ENCODE data around the gene SORCS2.
A peak's percentile ranks its signal among the peaks of the same experiment; 100 is the strongest.

The SORCS2 gene

DNA sequence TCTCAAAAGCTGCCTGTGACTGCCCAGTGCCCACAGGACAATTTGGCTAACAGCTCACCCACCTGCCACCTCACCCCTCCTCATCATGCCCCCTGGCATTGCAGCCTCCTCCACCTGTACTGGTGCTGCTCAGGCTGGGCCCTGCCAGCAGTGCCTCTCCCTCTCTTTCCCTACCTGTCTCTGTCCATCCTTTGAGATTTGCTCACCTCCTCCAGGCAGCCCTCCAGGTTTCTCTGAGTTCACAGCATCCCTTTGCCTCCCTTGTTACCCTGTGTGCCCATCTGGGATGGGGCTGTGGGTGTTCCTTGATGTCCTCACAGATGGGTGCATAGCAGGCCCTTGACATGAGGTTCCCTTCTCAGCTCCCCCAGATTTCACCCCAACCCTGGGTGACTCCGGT lies 522.4 kb downstream of the SORCS2 start:
- Mint-ChIP-seq H3K4me3 (no peak overlapping the region), H3K4me1 (ENCODE audit: low read depth) (no peaks in the 10 kb centered on the region), H3K36me3 (ENCODE audit: low read depth) (no peaks in the 10 kb centered on the region), H3K27me3 (ENCODE audit: low read depth) (peaks cover 2% of the 10 kb centered on the region), H3K27ac (no peak overlapping the region), H3K9me3 (no peaks in the 10 kb centered on the region)
- DNase-seq (ENCODE audit: low spot score) = no peak

DNA sequence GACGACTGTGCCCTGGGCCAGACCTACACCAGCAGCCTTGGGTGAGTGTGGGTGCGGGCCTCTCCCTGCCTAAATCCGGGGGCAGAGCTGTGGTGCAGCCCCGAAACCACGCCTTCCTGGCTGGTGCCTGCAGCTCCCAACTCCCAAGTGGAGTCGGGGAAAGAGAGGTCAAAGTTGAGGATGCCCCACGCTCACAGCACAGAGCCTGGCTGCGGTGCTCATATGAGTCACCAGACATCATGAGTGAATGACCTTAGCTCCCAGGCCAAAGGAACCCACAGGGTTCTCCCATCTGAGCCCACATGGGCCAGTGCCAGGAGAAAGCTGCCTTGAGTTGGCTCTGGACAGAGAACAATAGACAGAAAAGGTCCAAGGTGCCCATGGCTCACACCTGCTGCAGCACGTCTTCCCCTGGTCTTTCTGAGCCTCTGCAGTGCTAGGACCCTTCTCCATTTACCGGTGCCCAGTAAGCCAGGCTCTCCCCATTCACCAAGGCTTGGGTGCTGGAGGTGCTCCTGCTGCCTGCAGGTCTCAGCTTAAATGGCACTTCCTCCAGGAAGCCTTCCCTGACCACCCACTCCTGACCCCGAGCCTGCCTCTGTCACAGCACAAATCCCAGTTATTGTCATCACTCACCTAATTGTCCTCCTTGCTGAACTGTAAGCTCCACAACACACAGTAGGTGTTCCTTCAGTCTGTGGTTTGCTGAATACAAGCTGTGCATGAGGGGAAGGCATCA lies 523.1 kb downstream of the SORCS2 start:
- no peak for DNase-seq (ENCODE audit: low spot score)
- Mint-ChIP-seq H3K9me3 (no peaks in the 10 kb centered on the region), H3K36me3 (ENCODE audit: low read depth) (no peaks in the 10 kb centered on the region), H3K4me1 (ENCODE audit: low read depth) (no peaks in the 10 kb centered on the region), H3K4me3 (no peak overlapping the region), H3K27me3 (ENCODE audit: low read depth) (peaks cover 5% of the 10 kb centered on the region), H3K27ac (no peak overlapping the region)

DNA sequence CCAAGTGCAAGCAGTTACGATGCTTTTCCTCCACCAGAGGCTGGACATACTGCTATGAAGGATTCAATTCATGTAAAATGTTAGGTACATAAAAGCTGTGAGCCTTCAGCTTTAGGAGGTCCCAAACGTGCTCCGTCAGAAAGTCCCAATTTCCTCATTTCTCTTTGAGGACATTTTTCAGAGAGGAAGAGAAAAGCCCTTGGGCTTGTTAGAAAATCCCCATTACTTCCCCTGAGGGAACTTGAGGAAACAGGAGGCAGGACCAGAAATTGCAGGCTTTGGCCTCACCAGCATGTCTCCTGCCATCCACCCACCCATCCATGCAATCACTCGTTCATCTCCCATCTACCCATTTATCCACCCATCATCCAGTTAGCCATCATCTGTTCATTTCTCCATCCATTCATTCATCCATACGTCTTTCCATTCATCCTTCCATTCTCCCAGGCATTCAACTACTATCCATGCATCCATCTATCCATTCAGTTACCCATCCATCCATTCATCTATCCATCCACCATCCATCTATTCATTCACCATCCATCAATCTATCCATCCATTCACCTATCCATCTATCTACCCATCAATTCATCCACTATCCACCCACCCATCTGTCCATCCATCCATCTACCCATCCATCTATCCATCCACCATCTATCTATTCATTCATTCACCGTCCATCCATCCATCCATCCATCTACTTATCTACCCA lies 523.8 kb downstream of the SORCS2 start:
- no peaks in the 10 kb centered on the region for H3K36me3 Mint-ChIP-seq (ENCODE audit: low read depth)
- H3K27me3 Mint-ChIP-seq (ENCODE audit: low read depth) = peaks cover 8% of the 10 kb centered on the region
- H3K27ac Mint-ChIP-seq = no peak overlapping the region
- no peak overlapping the region for H3K4me3 Mint-ChIP-seq
- no peaks in the 10 kb centered on the region for H3K9me3 Mint-ChIP-seq
- no peak for DNase-seq (ENCODE audit: low spot score)
- no peaks in the 10 kb centered on the region for H3K4me1 Mint-ChIP-seq (ENCODE audit: low read depth)

DNA sequence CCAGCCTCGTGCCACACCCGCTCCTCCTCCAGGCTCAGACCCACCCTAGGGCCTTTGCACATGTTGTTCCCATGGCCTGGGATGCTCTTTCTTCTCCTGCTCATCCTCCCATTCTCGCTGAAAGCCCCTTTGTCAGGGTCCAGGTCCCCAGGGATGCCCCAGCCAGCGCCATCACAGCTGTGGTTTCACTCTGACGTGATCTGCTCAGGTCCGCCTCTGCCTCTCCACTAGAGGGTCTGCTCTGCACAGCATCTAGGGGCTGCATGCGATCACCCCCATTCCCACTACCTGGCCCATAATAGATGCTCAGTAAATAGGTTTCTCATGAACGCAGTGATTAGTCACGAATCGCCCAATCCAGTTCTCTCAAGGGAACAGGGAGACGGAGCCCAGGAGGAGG lies 524.8 kb downstream of the SORCS2 start:
- no peak overlapping the region for H3K27ac Mint-ChIP-seq
- no peak overlapping the region for H3K4me3 Mint-ChIP-seq
- no peaks in the 10 kb centered on the region for H3K9me3 Mint-ChIP-seq
- peaks cover 8% of the 10 kb centered on the region for H3K27me3 Mint-ChIP-seq (ENCODE audit: low read depth)
- no peaks in the 10 kb centered on the region for H3K36me3 Mint-ChIP-seq (ENCODE audit: low read depth)
- no peaks in the 10 kb centered on the region for H3K4me1 Mint-ChIP-seq (ENCODE audit: low read depth)
- DNase-seq (ENCODE audit: low spot score) = no peak

DNA sequence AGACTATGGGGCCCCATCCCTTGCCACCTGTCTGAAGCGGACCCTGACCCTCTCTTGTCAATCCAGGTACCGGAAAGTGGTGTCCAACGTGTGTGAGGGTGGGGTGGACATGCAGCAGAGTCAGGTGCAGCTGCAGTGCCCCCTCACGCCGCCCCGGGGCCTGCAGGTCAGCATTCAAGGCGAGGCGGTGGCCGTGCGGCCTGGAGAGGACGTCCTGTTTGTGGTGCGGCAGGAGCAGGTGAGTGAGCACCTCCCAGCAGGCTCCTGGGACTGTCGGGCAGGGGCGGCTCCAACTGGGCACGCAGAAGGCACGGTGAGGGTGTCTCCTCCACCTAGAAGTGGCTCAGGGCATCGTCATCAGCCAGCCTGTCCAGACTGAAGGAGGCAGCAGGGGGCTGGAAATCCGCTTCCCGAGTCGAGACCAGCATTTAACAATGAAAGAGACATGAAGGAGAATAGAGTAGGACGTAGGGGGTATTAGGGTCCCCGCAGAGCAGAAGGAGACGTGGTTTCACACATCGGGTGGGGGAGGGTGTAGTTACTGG lies 525.7 kb downstream of the SORCS2 start:
- H3K27ac Mint-ChIP-seq = no peak overlapping the region
- DNase-seq (ENCODE audit: low spot score) = no peak
- H3K4me1 Mint-ChIP-seq (ENCODE audit: low read depth) = no peaks in the 10 kb centered on the region
- H3K27me3 Mint-ChIP-seq (ENCODE audit: low read depth) = peaks cover 8% of the 10 kb centered on the region
- no peaks in the 10 kb centered on the region for H3K9me3 Mint-ChIP-seq
- no peaks in the 10 kb centered on the region for H3K36me3 Mint-ChIP-seq (ENCODE audit: low read depth)
- no peak overlapping the region for H3K4me3 Mint-ChIP-seq

DNA sequence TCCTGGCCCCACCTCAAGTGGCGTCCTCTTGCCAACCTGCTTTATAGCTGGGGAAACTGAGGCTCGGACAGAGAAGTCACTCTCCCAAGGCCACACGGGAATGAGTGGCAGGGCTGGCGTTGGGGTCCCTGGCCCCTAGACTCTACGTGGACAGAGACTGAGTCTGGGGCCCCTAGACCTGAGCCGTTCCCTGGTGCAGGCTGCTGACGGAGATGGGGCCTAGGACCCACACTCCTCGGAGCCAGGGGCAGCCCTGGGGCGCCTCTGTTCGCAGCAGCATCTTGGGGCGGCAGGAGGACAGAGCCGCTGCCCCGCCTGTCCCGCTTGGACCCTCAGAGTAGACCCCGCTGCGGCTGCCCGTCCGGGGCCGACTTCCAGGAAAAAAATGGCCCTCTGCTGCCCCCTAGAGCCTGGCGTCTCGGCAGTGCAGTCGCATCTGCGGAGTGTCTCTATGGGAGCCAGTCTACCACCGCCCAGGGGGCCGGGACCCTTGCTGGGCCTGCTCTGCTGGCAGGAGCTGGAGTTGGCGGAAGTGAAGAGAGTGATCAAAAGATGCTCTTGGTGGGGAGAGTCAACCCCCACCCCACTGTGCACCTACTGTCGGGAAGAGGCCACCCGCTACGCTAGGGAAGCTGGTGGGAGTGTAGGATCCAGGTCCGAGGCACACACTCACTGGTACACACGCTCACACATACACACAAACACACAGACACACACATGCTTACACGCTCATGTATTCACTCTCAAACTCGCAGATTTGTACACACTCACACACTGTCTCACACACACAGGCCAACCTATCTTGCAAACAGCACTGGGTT lies 527.2 kb downstream of the SORCS2 start:
- H3K27me3 Mint-ChIP-seq (ENCODE audit: low read depth) = peaks cover 8% of the 10 kb centered on the region
- peak; percentile 10 for DNase-seq (ENCODE audit: low spot score)
- H3K4me3 Mint-ChIP-seq = no peak overlapping the region
- no peak overlapping the region for H3K27ac Mint-ChIP-seq
- peaks cover 7% of the 10 kb centered on the region for H3K9me3 Mint-ChIP-seq
- no peaks in the 10 kb centered on the region for H3K36me3 Mint-ChIP-seq (ENCODE audit: low read depth)
- no peaks in the 10 kb centered on the region for H3K4me1 Mint-ChIP-seq (ENCODE audit: low read depth)

DNA sequence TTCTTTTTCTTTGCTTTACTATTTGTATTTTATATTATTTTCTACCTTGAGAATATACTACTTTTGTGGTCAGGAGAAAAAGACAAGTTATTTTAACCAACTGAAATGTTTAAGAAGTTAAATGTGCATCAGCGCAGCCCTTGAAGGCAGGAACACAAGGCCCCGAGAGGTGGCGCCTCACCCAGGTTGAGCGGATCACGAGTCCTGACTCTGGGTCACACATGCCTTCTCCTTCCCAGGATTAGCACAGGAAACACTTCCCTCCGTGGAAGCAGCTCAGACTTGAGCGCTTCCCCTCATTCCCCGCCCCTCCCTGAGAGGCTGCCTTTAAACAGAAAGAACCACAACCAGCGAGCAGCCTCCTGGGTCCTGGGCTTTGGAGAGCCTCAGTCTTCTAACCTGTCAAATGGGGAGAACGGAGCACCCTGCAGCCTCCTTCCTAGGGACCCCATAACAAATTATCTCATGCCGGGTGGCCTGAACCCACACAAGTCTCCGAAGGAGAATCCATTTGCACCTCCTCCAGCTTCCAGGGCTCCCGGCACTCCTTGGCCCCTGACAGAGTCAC lies 529.7 kb downstream of the SORCS2 start:
- peaks cover 10% of the 10 kb centered on the region for H3K9me3 Mint-ChIP-seq
- H3K27me3 Mint-ChIP-seq (ENCODE audit: low read depth) = peaks cover 8% of the 10 kb centered on the region
- H3K4me3 Mint-ChIP-seq = no peak overlapping the region
- H3K36me3 Mint-ChIP-seq (ENCODE audit: low read depth) = no peaks in the 10 kb centered on the region
- no peaks in the 10 kb centered on the region for H3K4me1 Mint-ChIP-seq (ENCODE audit: low read depth)
- H3K27ac Mint-ChIP-seq = no peak overlapping the region
- DNase-seq (ENCODE audit: low spot score) = no peak

DNA sequence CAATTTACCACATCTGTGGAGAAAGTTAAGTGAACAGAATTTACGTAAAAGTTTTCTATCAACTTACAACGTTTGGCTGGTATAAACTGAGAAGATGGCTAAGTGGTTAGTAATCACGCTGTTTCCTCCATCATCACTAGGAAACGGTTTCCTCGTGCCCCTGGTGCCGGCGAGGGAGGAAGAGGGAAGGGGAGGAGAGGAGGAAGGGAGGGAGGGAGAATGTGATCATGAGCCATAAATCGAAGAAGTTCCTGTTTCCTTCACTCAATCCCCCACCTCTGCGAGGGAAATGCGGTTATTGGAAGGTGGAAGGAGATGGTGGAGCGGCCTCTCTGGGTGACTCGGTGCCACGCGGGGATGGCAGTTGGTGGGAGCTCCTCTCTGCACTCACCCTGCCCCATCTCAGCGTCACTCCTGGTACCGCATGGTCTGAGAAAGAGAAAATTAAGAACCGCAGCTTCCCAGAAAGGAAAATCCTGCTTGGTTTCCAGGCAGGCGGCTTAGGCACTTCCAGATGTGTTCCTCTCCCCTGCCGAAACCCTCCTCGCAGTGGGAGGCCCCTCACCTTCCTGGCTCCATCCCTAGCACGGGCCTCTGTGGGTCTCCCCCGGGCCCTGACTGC lies 530.5 kb downstream of the SORCS2 start:
- DNase-seq (ENCODE audit: low spot score) = no peak
- Mint-ChIP-seq H3K4me3 (no peak overlapping the region), H3K27ac (no peak overlapping the region), H3K27me3 (ENCODE audit: low read depth) (peaks cover 8% of the 10 kb centered on the region), H3K36me3 (ENCODE audit: low read depth) (no peaks in the 10 kb centered on the region), H3K9me3 (peaks cover 10% of the 10 kb centered on the region), H3K4me1 (ENCODE audit: low read depth) (no peaks in the 10 kb centered on the region)

DNA sequence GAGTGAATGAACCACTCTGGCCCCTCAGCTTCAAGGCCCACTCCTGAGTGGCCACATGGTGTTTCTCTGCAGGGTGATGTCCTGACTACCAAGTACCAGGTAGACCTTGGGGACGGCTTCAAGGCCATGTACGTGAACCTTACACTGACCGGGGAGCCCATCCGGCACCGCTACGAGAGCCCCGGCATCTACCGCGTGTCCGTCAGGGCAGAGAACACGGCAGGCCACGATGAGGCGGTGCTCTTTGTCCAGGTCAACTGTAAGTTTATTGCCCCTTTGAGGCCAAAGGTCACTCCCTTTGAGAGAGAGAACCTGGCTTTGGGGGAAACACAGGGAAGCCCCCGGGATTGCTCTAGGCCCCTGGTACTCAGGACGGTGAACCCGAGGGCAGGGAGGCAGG lies 531.3 kb downstream of the SORCS2 start:
- Mint-ChIP-seq H3K36me3 (ENCODE audit: low read depth) (no peaks in the 10 kb centered on the region), H3K9me3 (peaks cover 10% of the 10 kb centered on the region), H3K27ac (peak overlapping the region; percentile 37), H3K27me3 (ENCODE audit: low read depth) (peaks cover 8% of the 10 kb centered on the region), H3K4me1 (ENCODE audit: low read depth) (no peaks in the 10 kb centered on the region), H3K4me3 (no peak overlapping the region)
- no peak for DNase-seq (ENCODE audit: low spot score)

DNA sequence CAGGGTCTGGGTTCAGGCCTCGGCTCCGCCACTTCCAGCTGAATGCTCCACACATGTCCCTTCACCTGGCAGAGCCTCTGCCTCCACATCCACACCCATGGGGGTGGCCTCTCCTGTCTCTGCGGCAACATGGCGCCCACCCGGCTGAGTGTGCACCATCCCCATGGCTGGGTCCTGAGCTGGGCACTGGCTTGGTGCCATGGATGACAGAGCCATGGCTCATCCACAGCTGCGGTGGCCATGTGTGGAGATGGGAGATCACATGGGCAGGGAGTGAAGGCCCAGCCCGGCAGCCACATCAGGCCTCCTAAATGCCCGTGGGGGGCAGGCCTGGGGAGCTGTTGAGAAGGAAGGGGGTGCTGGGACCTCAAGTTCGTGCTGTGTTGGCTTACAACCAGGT lies 533.6 kb downstream of the SORCS2 start:
- Mint-ChIP-seq H3K27me3 (ENCODE audit: low read depth) (no peaks in the 10 kb centered on the region), H3K4me3 (no peak overlapping the region), H3K36me3 (ENCODE audit: low read depth) (no peaks in the 10 kb centered on the region), H3K27ac (no peak overlapping the region), H3K9me3 (peaks cover 10% of the 10 kb centered on the region), H3K4me1 (ENCODE audit: low read depth) (no peaks in the 10 kb centered on the region)
- DNase-seq (ENCODE audit: low spot score) = no peak

DNA sequence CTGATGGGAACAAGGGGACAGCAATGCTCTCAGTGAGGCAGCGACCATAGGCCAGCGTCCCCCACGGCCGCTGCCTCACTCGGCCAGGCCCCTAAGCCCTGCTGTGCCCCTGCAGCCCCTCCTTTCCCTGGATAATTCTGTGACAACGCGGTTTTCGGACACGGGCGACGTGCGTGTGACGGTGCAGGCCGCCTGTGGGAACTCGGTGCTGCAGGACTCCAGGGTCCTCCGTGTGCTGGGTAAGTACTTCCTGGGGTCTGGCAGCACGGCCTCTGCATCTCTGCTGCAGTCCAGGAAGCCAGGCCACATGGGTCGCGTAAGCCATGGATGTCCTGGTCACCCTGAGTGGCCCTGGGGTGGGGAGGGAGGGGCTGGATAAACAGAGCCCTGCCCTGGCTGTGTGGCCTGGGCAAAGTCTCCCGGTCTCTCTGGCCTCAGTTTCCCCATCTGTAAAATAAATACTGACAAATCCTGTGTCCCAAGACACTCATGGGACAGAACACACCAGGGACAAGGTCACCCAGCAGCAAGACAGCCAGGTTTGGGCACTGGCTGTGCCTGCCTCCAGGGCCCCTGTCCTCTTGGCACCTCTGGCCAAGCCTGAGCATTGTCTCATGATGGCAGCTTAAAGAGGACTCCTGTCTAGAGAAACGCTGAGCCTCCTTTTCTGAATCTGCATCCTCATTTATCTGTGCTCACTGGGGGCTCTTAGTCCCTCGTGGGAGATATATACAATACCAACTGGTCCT lies 534.5 kb downstream of the SORCS2 start:
- Mint-ChIP-seq H3K36me3 (ENCODE audit: low read depth) (no peaks in the 10 kb centered on the region), H3K4me3 (no peak overlapping the region), H3K27me3 (ENCODE audit: low read depth) (no peaks in the 10 kb centered on the region), H3K4me1 (ENCODE audit: low read depth) (no peaks in the 10 kb centered on the region), H3K27ac (no peak overlapping the region), H3K9me3 (peaks cover 10% of the 10 kb centered on the region)
- DNase-seq (ENCODE audit: low spot score) = no peak

DNA sequence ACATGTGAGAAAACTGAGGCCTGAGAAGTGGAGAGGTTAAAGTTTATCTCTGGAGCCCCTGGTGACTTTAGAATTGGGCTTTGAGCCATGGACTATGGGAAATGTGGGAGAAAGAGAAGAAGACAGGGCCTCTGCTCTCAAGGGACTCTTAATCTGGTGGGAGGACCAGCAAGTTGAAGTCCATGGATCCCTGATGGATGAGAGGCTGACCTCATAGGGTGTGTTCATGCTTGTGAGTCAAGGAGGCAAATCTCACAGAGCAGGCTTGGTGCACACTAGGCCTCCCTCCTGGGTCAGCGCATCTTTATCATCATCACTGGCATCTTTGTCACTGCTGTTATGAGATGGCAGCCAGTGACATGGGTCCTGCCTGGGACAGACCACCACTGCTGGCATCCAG lies 535.4 kb downstream of the SORCS2 start:
- Mint-ChIP-seq H3K36me3 (ENCODE audit: low read depth) (no peaks in the 10 kb centered on the region), H3K27me3 (ENCODE audit: low read depth) (no peaks in the 10 kb centered on the region), H3K27ac (no peak overlapping the region), H3K4me3 (no peak overlapping the region), H3K4me1 (ENCODE audit: low read depth) (no peaks in the 10 kb centered on the region), H3K9me3 (peaks cover 10% of the 10 kb centered on the region)
- no peak for DNase-seq (ENCODE audit: low spot score)

DNA sequence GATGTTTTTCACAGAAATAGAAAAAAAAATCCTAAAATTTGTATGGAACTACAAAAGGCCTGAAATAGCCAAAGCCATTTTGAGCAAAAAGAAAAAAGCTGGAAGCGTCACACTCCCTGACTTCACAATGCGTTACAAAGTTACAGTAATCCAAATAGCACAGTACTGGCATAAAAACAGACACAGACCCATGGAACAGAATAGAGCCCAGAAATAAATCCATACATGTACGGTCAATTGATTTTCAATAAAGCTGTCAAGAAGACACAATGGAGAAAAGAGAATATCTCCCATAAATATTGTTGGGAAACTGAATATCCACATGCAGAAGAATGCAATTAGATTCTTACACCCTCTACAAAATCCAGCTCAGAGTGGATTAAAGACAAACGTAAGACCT lies 539.1 kb downstream of the SORCS2 start:
- no peaks in the 10 kb centered on the region for H3K9me3 Mint-ChIP-seq
- no peaks in the 10 kb centered on the region for H3K4me1 Mint-ChIP-seq (ENCODE audit: low read depth)
- H3K27ac Mint-ChIP-seq = no peak overlapping the region
- no peaks in the 10 kb centered on the region for H3K27me3 Mint-ChIP-seq (ENCODE audit: low read depth)
- DNase-seq (ENCODE audit: low spot score) = no peak
- H3K4me3 Mint-ChIP-seq = no peak overlapping the region
- no peaks in the 10 kb centered on the region for H3K36me3 Mint-ChIP-seq (ENCODE audit: low read depth)
